ENCODE results near the gene RPL10A. TPM values are rescaled to one million over a fixed set of nuclear protein-coding genes. Genes with fewer than 3 reads are reported as not detected.

The RPL10A gene
- total and polyA plus RNA-seq, 2 of the 13 experiments (the other 11 are each of a cell fraction or from before 2014, with no cell fraction given): 1,854 to 2,726 TPM

- TF ChIP-seq ZNF253 (CRISPR knock-in tag; IDR thresholded peaks at IDR 0.05; ENCODE audit: borderline replicate concordance) (peak; percentile 73), HNRNPH1 (optimal IDR thresholded peaks at IDR 0.05; ENCODE audit: low read depth, low read length) (no peak), ZNF816 (CRISPR knock-in tag; IDR thresholded peaks at IDR 0.05; ENCODE audit: borderline replicate concordance) (peak; percentile 53; the same call in 1 of the 2 replicates), ZBTB25 (CRISPR knock-in tag; IDR thresholded peaks at IDR 0.05) (peak; percentile 93), ZNF773 (CRISPR knock-in tag; IDR thresholded peaks at IDR 0.05; ENCODE audit: borderline replicate concordance) (0 out of 2 replicates have a peak, but pooled peaks have one; percentile 48), ZFP91 (CRISPR knock-in tag; IDR thresholded peaks at IDR 0.05; ENCODE audit: borderline replicate concordance) (peak; percentile 95; the same call in 1 of the 2 replicates), ZMYM4 (CRISPR knock-in tag; IDR thresholded peaks at IDR 0.05) (peak; percentile 100), THYN1 (CRISPR knock-in tag; IDR thresholded peaks at IDR 0.05; ENCODE audit: borderline replicate concordance, low read depth) (0 out of 2 replicates have a peak, but pooled peaks have one; percentile 95), MBD4 (IDR thresholded peaks at IDR 0.05; ENCODE audit: borderline replicate concordance, low read length) (no peak), ZMAT3 (CRISPR knock-in tag; conservative IDR thresholded peaks at IDR 0.05) (peak; percentile 97), ZNF180 (CRISPR knock-in tag; IDR thresholded peaks at IDR 0.05; ENCODE audit: borderline replicate concordance, low read depth) (no peak), ZNF782 (CRISPR knock-in tag; IDR thresholded peaks at IDR 0.05; ENCODE audit: borderline replicate concordance) (peak; percentile 96; the same call in 1 of the 2 replicates), ZNF280B (CRISPR knock-in tag; IDR thresholded peaks at IDR 0.05; ENCODE audit: borderline replicate concordance) (peak; percentile 38; the same call in 1 of the 2 replicates)
- TF ChIP-seq, protein P1, sequence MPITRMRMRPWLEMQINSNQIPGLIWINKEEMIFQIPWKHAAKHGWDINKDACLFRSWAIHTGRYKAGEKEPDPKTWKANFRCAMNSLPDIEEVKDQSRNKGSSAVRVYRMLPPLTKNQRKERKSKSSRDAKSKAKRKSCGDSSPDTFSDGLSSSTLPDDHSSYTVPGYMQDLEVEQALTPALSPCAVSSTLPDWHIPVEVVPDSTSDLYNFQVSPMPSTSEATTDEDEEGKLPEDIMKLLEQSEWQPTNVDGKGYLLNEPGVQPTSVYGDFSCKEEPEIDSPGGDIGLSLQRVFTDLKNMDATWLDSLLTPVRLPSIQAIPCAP (CRISPR knock-in tag; IDR thresholded peaks at IDR 0.05; ENCODE audit: low read depth): peak; percentile 58; the same call in 1 of the 2 replicates
- TF ChIP-seq, protein P2, sequence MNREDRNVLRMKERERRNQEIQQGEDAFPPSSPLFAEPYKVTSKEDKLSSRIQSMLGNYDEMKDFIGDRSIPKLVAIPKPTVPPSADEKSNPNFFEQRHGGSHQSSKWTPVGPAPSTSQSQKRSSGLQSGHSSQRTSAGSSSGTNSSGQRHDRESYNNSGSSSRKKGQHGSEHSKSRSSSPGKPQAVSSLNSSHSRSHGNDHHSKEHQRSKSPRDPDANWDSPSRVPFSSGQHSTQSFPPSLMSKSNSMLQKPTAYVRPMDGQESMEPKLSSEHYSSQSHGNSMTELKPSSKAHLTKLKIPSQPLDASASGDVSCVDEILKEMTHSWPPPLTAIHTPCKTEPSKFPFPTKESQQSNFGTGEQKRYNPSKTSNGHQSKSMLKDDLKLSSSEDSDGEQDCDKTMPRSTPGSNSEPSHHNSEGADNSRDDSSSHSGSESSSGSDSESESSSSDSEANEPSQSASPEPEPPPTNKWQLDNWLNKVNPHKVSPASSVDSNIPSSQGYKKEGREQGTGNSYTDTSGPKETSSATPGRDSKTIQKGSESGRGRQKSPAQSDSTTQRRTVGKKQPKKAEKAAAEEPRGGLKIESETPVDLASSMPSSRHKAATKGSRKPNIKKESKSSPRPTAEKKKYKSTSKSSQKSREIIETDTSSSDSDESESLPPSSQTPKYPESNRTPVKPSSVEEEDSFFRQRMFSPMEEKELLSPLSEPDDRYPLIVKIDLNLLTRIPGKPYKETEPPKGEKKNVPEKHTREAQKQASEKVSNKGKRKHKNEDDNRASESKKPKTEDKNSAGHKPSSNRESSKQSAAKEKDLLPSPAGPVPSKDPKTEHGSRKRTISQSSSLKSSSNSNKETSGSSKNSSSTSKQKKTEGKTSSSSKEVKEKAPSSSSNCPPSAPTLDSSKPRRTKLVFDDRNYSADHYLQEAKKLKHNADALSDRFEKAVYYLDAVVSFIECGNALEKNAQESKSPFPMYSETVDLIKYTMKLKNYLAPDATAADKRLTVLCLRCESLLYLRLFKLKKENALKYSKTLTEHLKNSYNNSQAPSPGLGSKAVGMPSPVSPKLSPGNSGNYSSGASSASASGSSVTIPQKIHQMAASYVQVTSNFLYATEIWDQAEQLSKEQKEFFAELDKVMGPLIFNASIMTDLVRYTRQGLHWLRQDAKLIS (CRISPR knock-in tag; IDR thresholded peaks at IDR 0.05): peak; percentile 97
- TF ChIP-seq, protein P3, sequence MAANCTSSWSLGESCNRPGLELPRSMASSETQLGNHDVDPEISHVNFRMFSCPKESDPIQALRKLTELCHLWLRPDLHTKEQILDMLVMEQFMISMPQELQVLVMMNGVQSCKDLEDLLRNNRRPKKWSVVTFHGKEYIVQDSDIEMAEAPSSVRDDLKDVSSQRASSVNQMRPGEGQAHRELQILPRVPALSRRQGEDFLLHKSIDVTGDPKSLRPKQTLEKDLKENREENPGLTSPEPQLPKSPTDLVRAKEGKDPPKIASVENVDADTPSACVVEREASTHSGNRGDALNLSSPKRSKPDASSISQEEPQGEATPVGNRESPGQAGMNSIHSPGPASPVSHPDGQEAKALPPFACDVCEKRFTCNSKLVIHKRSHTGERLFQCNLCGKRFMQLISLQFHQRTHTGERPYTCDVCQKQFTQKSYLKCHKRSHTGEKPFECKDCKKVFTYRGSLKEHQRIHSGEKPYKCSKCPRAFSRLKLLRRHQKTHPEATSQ (CRISPR knock-in tag; IDR thresholded peaks at IDR 0.05; ENCODE audit: borderline replicate concordance): peak; percentile 98
Measured at GRCh38 chr6:35468181-35468979, at the start of gene RPL10A (continued).
